ENCODE measurements around the gene RNF14. TPM values are rescaled to one million over a fixed set of nuclear protein-coding genes. Genes with fewer than 3 reads are reported as not detected.

The RNF14 gene
- total RNA-seq: 49.3 and 67.2 TPM in 2 replicates

GRCh38 chr5:141968914-141969608, at the start of gene RNF14:
Gene RNF14, plus strand, starts transcription at chr5:141969105. Its CDS starts 4,484 bp downstream, at chr5:141973589.

GRCh38 chr5:141923448-141924313, 45.2 kb upstream of the RNF14 start, which contains the start of gene DELE1:
Gene DELE1, plus strand, starts transcription at chr5:141923871. Its CDS starts 71 bp downstream, at chr5:141923942.

GRCh38 chr5:141958113-141958512, 10.8 kb upstream of the RNF14 start, which contains the start of gene PCDH12:
Gene PCDH12, minus strand, starts transcription at chr5:141958202. Its CDS starts 351 bp downstream, at chr5:141957851.

GRCh38 chr5:142012792-142013388, 44.0 kb downstream of the RNF14 start, which contains the start of gene GNPDA1:
Gene GNPDA1, minus strand, starts transcription at chr5:142013027. Its CDS starts 992 bp downstream, at chr5:142012035.

Other genes with a start within 250 kb of the RNF14 start
- 155 and 167 TPM in 2 replicates for gene PCDH1, start 90.7 kb upstream of the RNF14 start, total RNA-seq
- gene DELE1, start 45.2 kb upstream of the RNF14 start, total RNA-seq: 56.4 and 58.5 TPM in 2 replicates
- 14.2 and 17.1 TPM in 2 replicates for gene PCDH12, start 10.9 kb upstream of the RNF14 start, total RNA-seq
- 65.4 and 79.2 TPM in 2 replicates for gene GNPDA1, start 43.9 kb downstream of the RNF14 start, total RNA-seq
- 53.1 and 60.2 TPM in 2 replicates for gene NDFIP1, start 139.7 kb downstream of the RNF14 start, total RNA-seq